Stimulated activated CD4-positive, alpha-beta T cell treated with anti-CD3 and anti-CD28 coated beads, Interleukin-12 subunit alpha, Interleukin-12 subunit beta, amount 100 ng/mL, for 4 hours (primary cell): Measurements from ENCODE around the gene ATP10A.
"Not testable (repeated sequence)": the region's sequence is repeated elsewhere in the genome, so short reads cannot be mapped to it uniquely, and the experiment has no call there.

Experiments
- DNase-seq: peaks from one replicate; pipeline ENCODE4 v3.0.0-alpha.2; 2020

ATP10A gene

DNA sequence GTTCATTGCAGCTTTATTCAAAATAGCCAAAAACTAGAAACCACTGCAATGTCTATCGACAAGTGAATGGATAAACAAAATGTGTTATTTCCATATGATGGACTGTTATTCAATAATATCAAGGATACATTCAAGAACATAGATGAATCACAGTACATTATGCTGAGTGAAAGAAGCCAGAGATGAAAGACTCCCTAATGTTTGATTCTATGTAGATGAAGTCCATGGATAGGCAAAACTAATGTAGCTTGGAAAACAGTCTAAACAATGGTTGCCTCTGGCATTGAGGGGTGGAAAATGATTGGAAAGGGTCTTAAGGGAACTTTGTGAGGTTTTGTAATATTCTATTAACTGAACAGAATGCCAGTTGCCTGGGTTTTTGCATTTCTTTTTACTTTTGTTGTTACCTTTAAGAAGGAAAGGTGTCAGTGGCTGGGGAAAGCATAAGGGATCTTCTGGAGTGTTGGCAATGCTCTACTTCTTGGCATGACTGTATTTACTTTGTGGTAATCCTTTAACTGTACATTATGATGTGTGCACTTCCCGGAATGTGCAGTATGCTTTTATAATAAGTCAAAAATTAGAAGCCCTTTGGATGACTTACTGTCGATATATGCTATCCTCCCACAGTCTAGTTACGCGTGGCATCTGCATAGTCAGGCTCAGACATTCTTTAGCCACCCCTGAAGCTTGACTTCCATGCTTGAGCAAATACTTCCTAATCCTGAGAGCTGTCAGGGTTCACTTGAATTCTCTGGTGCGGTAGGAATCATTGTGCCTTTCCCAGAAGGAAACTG lies 20.5 kb upstream of the ATP10A start:
- no peak for DNase-seq

DNA sequence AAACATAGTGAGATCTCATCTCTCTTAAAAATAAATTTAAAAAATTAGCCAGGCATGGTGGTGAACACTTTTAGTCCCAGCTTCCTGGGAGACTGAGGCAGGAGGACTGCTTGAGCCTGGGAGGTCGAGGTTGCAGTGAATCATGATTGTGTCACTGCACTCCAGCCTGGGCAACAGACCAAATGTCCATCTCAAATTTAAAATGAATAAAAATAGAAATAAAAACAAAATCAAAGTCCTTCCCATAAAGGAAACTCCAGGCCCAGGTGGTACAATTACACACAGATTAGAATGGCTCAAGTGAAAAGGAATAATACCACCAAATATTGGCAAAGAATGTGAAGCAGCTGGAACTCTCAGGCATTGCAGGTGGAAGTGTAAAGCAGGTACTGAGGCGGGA lies 19.3 kb upstream of the ATP10A start:
- no peak for DNase-seq

DNA sequence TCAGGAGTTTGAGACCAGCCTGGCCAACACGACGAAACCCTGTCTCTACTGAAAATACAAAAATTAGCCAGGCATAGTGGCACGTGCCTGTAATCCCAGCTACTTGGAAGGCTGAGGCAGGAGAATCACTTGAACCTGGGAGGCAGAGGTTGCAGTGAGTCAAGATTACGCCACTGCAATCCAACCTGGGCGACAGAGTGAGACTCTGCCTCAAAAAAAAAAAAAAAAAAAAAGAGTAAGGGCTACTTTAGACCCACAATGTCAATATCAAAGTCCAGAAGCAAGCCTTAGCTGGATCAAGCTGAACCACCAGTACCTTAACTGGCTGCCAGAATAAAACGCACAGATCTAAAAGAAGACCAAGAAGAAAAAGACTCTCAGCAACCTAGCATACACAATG lies 17.8 kb upstream of the ATP10A start:
- DNase-seq, result not testable (repeated sequence)

DNA sequence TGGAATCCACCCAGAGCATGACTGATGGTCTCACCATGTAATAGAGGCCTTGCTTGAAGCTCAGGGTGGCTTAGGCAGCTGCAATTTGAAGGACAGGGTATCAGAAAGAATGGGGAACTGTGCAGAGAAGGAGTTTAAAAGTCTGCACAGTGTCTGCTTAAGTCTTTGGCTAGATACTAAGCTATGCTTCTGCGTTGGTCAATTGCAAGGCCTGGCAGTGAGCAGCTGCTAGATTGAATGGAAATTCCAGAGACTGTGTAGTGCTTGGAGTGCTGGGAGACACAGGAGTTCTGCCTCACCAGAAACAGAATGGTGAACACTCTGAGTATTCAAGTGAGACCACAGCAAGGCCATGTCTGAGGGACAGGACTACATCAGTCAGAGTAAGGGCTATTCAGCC lies 17.3 kb upstream of the ATP10A start:
- DNase-seq, result no peak

DNA sequence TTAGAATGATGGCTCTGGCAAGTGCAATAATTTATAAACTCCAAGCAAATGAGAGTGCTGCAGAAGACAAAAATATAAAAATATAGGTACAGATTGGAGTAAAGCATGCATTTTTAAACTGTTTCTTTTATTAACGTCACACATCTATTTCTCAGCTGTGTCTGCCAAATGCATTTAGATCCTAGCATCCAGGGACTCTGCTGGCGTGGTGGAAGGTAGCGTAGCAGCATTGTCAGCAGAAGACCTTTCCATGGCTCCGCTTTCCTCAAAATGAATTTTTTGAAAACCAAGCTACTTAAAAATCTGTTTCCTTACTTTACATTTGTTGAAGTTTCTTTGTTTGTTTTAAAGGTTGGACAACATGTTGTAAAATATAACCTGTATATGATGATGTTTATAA lies 16.3 kb upstream of the ATP10A start:
- DNase-seq, result no peak

DNA sequence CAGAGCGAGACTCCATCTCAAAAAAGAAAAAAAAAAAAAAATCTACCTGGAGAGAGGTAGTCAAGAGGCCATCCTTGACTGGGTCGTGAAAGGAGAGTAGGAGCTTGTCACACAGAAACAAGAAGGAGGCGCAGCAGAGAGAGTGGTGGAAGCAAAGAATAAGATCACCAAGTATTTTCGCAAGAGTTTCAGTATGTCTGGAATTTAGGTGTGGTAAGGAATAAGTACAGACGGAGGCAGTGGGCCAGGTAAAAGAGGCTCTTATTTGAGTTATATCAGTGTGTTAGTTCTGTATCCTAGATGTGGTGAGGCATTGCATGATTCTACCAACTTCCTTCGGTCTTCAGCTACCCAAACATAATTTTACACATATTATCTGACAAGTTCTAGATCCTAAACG lies 14.6 kb upstream of the ATP10A start:
- DNase-seq, result no peak

DNA sequence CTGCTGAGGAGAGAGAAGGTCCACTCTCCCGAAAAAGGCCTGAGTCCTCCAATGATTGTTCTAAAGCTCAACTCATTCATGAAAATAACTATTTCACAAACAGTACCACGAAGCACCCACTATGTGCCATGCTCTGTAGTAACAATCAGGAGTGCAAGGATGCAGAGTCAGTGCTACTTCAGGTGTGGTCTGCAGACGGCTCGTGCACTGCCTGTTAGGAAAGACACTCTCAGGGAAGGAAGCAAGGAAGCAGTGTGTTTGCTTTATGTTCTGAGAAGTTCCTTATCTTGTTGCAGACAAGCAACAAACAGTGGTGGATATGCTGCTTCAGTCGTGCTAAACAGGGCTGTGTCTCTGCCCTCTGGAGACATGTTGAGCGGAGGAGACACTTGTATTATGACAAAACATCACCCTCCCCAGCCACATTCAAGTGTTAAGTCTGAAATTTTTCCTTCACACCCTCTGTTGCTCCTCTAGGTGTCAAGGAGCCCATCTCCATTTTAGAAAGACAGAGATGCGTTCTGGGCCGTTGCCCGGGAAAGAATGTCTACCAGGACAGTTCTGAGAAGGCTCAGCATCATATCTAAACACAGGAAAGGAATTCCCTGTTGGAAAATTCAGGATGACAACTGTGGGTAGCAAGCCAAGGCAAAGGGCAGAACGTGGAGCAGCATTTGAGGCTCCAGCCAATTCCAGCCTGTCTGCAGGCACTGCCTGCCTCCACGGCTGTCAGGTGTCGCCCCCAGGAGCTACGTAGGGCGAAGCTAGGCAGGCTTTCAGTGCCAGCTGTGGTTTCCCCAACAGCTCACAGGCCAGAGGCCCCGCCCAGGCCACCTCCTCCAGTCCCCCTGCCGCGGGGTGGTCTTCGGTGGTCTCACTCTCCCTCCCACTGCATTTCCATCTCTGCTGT lies 13.4 kb upstream of the ATP10A start:
- DNase-seq, result no peak

DNA sequence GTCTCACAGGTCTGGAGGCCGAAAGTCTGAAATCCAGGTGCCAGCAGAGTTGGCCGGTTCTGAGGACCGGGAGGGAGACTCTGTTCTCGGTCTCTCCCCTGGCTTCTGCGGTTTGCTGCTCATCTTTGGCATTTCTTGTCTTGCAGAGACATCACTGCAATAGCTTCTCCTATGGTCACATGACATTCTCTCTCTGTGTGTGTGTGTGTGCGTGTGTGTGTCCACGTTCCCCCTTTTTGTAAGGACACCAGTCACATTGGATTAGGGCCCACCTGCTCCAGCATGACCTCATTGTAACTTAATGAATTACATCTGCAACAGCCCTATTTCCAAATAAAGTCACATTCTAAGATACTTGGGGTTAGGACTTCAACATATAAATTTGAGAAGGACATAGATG lies 12.4 kb upstream of the ATP10A start:
- DNase-seq, result no peak

DNA sequence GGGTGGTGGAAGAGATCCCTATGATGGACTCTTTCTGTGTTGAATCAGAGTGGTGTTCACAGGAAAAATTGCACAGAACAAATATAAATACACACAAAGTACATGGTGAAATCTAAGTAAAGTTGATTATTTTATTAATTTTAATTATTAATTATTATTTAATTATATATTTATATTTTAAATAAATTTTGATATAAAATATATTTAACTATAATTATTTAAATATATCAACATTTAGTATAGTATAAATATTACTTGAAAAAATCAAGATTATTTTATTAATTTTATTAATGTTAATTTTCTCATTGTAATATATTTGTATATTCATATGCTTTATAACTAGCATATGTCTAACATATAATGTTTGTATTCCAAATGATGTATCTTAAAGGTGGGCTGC lies 11.3 kb upstream of the ATP10A start:
- DNase-seq, result no peak

DNA sequence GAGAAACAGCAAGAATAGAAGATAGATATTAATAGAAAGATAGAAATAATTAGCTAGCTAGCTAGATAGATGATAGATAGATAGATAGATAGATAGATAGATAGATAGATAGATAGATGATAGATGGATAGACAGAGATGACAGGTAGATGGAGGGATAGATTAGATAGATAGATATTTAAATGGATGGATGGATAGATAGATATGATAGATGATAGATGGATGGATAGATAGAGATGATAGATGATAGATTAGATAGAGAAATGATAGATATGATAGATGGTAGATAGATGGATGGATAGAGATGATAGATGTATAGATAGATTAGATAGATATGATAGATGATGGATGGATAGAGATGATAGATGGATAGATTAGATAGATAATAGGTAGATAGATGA lies 8.3 kb upstream of the ATP10A start:
- no peak for DNase-seq

DNA sequence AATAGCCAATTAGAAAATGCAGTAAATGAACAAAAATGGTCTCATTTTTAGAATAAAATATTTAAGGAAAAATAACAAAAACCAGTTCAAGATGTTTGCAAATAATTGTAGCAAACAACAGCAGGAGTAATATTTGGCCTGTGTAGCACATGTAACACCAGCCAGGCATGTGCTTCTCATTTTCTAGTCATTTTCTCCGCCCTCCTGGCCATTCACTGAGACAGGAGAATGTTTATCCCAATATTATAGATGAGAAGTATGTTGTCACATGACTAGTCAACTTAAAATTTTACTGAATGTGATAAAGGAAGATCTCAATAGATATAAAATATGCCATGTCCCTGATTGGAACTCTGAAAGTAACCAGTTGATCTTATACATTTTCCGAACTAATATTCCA lies 7.8 kb upstream of the ATP10A start:
- no peak for DNase-seq

DNA sequence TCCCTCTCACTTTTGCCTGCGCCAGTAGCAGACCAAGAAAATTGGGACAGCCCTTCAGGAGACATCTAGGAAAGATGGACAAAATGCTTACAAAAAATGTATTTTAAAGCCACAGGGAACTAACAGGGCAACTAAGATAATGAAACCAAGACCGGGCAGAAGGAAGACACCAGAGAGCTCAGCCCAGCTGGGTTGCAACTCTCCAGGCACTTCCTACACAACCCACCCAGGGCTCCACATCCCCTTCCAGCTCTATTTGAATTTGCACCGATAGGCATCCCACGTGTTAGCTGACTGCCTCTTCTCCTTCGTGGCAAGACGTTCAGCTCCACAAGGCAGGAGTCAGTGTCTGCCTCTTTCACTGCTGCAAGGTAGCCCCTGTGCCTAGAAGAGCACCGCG lies 6.6 kb upstream of the ATP10A start:
- no peak for DNase-seq

DNA sequence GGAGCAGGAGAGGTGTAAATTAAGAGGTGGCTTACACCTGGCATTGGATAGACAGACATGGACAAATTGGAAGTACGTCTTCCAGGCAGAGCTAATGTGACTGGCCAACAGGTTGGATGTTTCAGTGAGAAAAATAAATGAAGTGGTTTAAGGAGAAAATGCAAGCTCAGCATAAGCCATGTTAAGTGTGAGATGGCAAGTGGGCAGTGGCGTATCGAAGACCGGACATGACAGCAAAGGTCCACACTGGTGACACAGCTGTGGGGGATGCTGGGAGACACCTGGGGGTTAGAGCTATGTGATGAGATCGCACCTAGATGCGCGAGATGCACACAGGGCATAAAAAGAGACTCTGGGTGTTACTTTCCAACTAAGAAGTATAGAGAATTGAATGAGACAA lies 3.7 kb upstream of the ATP10A start:
- DNase-seq, result no peak

DNA sequence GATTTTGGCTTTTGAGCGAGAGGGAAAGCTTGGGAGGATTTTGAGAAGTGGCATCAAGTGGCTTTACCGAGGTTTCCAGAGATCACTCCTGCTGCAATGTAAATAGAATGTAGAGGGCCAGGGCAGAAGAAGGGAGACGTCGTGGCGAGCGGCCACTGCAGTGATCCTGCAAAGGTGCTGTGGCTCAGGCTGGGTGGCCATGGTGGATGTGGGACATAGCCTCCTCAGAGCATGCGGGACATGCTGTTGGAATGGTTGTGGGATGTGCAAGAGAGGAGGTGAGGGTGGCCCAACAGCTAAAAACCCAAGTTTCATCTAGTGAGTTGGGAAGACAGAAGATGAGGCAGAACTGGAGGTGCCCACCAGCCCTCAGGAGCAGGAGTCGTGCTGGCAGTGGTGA lies 3.1 kb upstream of the ATP10A start:
- no peak for DNase-seq

DNA sequence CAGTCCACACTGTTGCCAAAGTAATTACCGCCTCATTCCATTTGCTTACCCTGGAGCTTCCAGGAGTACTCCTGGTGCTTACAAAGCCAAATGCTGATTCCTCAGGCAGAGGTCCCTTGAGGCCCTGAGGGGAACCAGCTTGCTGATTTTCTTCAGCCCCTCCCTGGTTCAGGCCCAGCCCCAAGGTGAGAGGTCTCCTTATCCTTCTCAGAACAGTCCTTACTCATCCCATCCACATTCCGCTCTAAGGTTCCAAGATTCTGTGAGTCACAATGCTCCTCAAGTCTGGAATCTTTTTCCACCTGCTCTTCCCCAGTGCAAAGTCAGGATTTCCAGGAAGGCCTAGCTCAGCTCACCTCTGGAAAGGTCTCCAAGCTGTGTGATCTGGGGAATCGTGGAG lies 1.8 kb upstream of the ATP10A start:
- no peak for DNase-seq

DNA sequence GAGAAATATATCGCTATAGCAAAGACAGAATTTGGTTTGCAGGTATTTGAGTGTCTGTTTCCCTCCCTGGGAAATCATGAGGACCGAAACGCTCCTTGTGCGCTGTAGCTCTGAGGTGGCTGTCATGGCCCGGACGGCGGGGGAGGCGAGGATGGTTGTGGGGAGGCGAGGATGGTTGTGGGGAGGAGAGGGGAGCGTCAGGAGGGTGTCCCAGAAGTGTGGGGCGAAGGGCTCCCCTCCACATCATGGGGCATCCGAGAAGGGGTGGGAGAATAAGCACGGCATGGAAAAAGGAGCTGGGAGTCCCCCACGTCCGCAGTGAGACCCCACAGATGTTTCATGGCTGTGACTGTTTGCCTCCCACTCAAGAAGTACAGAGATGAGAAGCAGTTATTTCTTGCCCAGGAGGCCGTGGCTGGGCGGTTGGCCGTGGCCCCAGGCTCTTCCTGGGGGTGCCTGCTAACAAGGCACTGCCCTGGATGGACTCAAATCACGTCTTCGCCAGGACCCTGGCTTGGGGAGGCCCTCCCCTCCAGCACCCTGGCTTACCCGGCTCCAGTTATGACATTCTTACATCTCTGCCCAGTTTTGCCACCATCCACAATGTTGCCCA lies 947 bp upstream of the ATP10A start:
- no peak for DNase-seq

DNA sequence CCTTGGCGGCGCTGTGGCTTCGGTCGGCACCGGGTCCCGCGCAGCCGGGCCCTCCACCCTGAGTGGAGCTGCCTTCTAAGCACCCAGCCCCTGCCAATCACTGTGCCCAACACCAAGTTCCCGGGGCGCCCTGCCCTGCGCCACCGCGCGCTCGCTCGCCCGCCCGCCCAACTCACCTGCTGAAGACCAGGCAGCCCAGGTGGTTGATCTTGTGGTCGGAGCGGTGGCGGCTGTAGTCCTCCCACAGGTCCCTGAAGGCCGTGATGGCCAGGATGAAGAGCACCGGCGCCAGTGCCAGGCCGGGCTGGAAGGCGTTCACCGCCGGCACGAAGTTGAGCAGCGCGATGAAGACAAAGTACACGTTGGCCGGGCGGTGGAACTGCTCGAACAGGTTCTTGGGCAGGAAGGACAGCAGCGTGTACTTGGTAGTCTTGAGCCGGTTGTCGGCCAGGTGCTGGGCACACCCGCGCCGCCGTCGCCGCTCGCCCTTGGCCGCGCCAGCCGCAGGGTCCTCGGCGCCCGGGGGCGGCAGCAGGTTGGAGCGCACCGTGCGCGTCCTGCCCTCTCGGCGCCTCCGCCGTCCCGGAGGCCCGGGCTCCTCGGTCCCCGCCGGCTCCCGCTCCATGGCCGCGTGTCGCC lies 536 bp downstream of the ATP10A start:
- peak; percentile 53 for DNase-seq

DNA sequence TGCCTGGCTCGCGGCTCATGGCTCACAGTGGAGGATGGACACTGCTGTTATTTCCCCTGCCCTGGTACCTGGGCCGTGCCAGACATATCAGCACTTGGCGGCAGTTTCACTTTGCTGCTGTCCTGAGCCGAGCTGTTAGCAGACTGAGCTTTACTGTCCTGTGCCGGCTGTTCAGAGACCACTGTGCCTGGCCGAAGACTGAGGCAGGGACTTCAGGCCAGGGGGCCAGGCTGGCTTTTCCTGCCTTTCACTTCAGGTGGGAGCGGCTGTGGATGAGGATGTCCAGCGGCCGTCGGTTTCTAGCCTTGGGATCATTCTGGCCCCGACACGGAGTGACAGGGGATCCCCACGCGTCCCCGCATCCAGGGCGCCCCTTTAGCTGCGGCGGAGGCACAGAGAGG lies 1.1 kb downstream of the ATP10A start:
- DNase-seq, result no peak

DNA sequence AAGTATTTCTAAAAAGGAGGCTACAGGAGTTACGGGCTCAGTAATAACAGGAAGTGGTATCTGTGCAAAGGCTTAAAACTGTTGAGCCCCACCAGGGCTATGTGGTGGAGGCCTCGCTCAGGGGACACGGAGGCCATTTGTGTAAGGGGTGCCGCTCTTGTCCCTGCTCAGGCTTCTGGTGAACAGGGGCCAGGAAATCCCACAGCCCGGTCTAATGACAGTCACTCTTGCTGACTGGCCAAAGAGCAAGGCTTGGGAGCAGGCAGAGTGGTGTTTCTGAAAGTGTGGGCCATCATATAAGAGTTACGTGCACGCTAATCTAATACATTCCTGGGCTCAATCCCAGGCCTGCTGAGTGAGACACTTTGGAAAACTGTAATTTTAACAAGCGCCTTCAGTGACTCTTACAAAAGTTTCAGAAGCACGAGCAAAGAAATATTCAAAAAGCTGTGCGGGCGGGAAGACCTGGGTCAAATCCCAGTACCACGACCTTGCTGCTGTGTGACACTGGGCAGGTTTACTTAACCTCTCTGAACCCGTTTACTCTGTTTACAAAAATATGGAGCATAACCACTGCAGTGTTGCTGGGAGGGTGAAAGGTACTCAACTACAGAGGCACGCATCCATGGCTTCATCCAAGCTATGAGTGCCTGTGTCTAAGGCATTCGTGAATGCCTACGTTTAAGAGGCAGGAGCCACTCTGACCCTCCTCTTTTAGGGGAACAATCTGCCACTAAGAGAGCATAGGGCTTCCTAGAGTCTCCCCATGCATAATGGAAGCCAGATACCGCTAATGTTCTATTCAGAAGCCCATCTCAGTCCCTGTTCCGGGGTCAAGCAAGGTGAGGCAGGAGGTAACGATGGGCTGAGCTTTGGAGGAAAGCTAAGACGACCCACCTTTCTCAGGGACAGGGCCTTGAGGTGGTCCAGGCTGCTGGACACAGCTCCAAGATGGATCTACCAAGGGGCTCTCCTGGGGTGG lies 2.0 kb downstream of the ATP10A start:
- no peak for DNase-seq

DNA sequence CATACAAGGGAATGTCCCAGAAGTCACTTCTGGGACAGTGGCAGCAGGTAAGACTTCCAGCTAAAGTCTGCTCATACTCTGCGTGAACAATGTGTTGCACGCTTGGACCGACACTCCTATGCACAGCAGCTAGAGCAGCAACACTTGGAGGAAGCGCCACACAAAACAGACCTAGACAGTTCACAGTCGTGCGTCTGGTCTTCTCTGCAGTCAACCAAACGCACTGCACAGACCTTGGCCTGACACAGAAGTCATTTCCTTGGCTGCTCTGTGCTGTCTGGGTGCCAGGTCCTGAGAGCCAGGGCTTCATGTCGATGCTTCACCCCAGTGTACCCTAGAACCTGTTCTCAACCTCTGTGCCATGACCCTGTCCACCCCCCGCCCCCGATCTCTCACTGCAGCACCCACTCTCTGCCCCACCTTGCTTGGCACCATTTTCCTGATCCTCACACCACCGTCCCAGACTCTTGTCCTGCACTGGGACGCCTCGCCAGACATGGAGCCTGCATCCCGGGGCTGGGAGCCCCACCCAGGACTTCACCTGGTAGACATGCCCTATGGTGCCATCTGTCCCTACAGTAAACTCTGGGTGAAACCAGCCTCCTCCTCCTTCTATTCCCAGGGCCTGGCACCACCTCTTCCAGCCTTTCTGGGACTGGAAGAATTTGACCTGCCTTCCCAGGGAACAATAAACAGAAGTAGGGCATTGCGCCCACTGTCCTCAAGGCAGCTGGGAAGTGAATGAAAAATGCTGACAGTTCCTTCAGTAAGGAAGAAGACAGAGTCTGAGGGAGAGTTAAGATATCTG lies 3.1 kb downstream of the ATP10A start:
- no peak for DNase-seq
